Raji (cell line): ENCODE results near the gene NFYC.

Source experiments
- POLR2A ChIP-seq: IDR thresholded peaks from 2 replicates; pipeline ENCODE4 v1.6.1; 2011; ENCODE audit warnings: low read depth, low read length, control low read depth; ENCODE audit not compliant: insufficient read depth

Gene NFYC

DNA sequence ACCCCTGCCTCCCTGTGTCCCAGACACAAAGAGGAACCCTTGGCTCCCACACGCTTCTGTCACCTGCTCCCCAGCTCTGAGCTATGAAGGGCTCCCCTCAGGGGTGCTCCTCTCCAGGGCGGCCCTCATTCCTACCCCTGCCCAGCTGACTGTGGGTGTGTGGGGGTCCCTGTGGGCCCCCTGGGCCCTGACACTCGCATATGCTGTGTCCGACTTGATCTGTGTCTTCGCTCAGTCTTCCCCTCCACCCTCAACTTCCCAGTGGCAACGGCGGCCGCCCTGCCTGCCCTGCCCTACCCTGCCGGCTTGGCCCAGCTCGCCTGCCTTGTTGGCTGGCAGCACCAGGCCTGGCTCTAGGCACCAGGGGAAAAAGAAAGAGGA lies 93.3 kb downstream of the NFYC start:
- no peak for TF ChIP-seq POLR2A

DNA sequence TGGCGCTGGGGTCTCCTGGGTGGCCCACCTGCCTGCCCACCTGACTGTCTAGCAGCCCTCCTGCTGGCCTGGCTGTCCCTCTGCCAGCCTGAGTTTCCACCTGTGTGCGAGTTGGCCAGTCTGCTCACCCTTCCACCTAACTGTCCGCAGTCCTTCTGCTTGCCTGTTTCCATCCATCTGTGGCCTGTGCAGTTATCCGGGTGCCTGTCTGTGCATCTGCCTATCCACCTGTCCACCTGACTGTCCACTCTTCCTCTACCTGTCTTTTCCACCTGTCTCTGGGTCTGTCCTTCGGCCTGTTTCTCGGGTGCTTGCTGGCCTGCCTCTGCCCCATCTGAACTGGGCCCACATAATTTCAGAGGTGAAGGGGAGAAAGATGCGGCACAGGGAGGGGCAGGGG lies 93.9 kb downstream of the NFYC start:
- TF ChIP-seq POLR2A, result no peak

DNA sequence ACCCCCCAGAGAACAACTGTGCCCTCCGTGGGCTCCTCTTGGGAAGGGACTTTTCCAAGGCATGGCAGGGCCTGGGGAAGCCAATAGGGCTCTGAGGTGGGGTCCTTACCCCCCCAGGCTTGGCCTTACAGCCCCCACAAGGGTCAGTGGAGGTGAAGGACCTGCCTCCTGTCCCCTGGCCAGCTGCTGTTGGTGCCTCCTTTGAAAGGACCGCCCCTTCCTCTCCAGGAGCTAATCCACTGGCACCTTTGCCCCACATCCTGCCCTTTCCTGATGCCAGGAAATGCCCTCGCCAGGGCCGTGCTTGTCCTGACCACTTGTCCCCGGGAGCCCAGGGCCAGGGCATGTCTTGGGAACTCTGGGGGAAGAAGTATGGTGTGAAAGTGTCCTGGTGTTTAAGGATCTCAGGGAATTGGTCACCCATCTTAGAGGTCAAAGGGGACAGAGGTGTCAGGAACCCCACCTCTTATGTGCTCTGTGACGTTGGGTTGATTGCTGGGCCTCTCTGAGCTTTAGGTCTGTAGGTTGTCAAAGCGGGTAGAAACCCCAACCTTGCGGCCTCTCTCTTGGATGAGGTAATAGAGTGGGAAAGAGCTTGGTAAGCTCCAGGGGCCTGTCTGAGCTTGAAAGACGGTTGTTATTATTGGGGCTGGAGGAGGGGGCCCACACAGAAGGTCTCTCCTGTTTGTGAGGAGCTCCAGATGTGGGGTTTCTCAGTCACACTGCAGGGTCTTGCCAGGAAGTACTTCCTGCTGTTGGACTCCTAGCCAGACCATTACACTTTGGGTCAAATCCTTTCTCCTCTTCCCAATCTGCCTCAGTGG lies 94.9 kb downstream of the NFYC start:
- no peak for TF ChIP-seq POLR2A

DNA sequence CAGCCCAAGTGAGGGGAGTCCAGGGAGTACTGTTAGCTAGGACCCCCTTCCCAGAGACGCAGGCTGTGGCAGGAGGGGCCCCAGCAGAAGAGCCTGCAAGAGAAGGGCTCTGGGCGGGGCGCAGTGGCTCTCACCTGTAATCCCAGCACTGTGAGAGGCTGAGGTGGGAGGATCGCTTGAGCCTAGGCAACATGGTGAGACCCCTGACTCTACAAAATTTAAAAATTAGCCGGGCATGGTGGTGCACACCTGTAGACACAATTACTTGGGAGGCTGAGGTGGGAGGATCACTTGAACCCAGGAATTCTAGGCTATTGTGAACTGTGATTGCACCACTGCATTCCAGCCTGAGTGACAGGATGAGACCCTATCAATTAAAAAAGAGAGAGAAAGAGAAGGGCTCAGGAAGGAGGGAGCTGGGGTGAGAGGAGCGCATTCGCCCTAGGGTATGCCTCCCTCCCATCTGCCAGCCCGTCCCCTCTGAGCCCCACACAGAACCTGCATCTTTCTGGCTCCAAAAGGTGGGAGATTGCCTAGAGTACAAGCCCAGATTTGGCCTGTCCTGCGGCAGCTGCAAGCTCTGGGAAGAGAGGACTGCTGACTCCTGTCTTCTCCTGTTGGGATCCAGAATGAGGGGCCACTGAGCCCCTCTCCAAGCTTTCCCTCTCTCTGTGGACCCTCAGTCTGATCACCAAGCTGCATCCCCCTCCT lies 95.6 kb downstream of the NFYC start:
- no peak for TF ChIP-seq POLR2A

DNA sequence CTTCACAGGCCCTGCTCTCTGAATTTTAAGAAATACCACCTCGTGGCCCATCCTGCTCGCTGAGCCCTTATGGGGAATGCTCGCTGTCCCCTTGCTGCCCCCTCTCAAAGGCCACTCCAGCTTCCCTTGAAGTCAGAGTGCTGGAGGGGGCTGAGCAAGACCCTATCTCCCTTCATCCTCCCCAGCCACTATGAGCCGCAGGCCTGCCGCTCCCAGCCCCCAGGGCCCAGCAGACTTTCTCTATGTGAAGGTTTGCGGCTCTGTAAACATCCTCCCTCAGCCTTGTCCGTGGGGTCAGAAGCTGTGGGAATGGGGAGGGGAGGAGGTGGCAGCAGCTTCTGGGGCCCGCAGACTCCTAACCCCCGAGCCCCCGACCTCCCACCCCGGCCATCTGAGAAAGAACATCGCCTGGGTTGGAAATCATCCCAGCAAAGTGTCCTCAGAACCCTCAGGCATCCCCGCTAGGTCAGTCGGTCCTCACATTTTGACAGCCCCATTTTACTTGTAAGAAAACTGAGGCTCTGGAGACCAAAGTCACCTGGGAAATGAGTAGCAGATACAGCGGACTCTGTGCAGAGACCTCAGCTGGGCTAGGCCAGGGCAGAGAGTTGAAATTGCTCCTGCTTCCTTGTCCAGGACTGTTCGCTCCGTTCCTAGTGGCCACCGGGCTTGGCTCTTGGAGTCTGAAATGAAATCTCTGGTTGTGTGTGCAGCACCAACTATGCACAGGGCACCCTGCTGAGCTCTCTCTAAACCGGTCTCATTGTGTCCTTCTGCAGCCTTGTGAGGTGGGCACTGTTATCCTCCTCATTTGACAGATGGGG lies 96.4 kb downstream of the NFYC start:
- TF ChIP-seq POLR2A, result no peak

DNA sequence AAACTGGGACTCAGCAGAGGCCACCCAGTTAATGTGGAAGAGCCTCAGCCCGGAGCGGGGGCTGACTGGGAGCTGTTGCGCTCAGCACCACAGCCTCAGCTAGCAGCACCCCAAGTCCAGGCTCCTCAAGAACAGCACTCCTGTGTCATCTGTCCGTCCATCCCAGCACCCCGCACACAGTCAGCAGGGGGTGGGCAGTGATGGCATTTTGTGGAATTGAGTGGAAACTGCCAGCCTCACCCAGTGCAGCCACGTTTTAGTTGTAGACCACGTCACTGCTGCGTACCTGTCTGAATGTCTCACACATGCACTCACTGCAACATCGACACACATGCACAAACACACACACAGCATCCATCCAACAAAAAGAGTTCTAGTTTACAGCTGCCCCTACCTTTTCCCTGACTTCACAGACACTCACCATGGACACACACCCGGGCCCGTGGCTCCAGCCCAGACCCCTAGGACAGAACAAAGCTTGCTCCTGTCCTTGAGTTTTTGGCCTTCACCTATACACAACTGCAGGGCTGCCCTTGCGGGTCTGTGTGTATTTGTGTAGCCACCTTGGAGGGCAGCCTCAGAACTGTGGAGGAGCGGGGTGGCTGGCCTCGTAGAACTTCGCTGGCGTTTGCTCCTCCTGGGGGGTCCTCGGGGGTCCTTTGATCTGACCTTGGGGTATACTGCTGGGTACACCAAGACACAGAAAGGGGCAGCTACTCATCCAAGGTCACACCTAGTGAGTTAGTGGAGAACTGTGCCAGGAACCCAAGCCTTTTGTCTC lies 97.2 kb downstream of the NFYC start:
- TF ChIP-seq POLR2A, result no peak

DNA sequence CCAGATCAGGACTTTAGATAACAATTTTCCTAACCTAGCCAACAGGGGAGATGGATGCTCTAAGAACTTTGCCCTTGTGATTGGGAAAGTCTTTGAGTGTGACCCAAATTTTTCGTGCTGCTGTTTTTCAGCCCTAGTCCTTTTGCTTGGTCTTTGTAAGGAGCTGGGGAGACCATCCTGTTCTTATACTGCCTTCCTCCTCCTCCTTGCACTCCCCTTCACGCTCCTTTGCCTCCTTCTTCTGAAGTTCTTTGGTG lies 97.8 kb downstream of the NFYC start:
- no peak for TF ChIP-seq POLR2A

DNA sequence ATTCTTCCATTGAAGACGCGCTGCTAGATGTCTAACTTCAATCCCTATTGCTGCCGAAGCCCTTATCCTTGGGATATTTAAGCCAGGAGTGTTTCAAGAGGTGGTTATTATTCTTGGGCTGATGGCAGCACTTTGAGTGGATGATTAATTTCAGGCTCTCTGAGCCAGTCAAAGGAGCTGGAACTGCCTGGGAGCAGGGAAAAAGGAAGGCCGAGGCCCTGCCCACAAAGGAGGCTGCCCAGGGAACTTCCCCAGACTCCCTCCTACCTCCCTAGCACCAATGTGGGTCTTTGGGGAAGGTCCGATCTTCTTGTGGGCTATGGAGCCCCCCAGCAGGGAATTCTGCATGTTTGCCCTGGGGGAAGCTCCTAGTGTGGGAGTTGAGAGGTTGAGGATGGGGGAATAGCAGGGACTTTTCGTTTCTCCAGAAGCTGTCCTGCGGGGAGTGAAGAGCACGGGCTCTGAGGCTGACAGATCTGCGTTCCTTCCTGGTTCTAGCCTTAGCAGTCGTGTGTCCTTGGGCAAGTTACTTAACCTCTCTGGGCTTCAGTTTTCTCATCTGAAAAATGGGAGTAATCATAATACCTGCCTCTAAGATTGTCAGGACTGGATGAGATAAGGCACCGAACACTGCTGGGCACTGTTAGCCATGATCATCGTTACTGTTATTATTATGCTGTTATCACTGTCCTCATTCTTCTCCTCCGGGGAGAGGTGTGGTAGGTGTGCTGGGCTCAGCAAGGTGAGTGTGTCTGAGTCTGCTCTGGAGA lies 98.3 kb downstream of the NFYC start:
- no peak for TF ChIP-seq POLR2A

DNA sequence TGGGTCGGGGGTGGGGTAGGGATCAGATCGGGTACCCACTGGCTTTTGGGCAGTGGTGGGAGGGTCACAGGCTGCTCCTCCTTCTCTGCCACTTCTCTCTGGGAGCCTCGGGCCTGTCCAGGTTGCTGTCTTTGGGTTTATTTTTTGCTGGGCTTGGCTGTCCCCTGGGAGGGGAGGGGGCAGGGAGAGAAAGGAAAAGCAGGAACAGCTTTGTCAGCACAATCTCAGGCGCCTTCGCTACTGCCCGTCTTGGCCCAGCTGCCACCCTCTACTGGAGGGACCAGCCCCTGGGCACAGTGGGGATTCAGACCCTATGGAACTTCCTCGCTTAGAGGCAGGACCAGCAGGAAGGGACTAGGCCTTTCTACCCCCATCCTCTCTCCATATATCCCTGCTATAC lies 100.5 kb downstream of the NFYC start:
- no peak for TF ChIP-seq POLR2A

DNA sequence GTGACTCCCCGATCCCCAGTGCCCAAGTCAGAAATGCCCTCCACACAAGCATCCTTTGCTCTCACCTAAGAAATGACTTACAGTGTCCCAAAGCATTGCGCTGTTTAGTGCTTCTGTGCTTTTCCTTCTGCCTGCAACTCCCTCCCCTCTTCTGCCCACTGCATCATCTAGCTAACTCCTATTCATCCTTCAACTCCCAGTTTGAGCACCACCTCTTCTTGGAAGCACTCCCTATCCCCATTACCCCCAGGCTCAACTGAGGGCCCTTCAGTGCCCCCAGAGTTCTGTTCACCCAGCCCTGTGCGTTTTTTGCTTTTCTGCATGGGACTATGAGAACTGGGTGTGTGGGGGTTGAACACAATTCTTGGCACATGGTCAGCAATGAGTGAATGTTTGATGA lies 102.1 kb downstream of the NFYC start:
- no peak for TF ChIP-seq POLR2A

DNA sequence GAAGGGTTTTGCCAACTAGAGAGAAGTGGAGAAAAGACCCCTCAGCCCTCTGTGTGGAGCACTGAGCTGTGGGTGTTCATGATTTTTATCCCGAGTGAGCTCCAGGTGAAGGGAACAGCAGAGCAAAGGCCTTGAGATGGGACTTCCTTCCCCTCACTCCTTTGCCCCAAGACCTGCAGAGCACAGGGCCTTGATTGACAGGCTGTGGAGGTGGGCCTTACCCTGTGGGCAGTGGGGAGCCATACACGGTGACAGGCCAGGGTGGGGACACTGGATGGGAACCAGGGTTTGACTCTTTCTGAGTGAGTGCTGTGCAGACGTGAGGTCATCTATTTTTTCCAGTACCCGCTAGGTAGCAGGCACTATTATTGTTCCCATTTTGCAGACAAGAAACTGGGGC lies 102.5 kb downstream of the NFYC start:
- TF ChIP-seq POLR2A, result no peak

DNA sequence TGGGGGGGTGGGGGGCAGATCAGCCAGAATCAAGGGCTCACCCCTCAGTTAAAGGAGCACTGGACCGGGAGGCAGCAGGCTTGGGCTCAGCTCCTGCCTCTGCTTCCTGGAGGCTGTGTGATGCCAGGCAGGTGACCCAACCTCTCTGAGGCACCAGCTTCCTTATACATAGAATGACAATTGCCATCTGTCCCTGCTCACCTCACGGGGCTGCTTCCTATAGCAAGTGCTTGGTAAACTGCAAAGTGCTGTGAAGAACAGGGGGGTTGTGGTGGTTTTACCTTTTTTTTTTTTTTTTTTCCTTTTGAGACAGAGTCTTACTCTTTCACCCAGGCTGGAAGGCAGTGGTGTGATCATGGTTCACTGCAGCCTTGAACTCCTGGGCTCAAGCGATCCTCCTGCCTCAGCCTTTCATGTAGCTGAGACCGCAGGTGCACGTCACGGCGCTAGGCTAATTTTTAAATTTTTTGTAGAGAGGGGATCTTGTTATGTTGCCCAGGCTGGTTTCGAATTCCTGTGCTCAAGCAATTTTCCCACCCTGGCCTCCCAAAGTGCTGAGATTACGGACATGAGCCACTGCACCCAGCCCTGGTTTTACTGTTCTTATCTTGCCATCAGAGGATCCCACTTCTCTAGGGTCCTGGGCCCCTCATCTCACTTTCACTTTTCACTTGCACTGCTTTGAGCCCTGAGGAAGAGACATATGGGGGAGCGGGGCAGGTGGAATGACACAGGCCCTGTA lies 103.6 kb downstream of the NFYC start:
- no peak for TF ChIP-seq POLR2A

DNA sequence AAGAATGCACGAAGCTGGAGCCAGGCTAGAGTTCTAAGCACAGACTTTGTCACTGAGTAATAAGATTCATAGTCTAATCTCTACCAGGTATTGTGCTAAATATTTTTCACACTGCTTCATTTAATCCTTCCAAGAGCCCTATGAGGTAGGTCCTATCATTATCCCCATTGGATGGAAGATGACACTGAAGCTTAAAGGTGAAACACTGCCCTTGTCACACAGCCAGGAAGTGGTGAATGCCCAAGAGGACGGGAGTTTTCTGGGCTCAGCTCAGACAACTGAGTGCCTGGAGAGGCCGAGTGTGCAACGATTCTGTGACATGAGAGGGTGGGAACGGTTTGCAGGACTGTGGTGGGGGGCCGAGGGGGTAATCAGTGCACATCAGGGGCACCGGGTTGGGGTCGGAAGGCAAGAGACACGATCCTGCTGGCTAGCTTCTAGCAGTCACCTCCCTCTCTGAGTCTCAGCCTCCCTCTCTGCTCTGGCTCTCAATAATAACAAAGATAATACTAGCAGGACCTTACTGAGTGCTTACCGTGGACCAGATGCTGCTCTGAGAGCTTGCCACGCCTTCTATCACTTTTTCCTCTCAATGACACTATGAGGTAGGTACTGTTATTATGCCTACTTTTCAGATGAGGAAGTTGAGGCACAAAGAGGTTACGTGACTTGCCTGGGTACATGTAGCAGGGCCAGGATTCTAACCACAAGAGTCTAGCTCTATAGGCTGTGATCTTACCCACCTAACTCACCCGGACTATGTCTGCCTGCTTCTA lies 104.5 kb downstream of the NFYC start:
- TF ChIP-seq POLR2A, result no peak
